HG02885 (cell line): ENCODE measurements around the gene PEX10.

ENCODE experiments used
- ATAC-seq: cut with Tn5 transposase; IDR thresholded peaks from one replicate; pipeline ENCODE4 v1.9.1; 2021; ENCODE audit warnings: mild to moderate bottlenecking; ENCODE audit not compliant: unreplicated experiment, poor library complexity

Gene PEX10

GRCh38 chr1:2427976-2428375, 15.6 kb upstream of the PEX10 start:
- no peak for ATAC-seq

DNA sequence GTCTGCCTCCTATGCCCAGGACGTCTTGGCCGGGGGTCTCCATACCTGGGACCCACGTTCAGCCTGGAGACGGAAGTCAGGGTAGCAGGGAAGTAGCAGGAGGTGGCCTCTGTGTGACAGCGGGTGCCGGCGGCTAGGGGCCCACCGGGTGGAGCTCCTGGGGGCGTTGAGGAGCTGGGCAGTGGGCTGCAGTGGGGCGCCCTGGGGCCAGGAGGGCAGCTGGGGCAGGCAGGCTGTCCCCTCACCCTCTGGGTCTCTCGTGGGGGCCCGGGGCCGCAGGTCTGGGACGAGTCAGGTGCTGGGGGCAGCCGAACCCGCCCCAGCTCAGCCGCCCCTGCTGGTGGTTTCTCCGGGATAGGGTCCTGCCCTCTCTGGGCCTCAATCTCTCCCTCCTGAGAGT, 14.7 kb upstream of the PEX10 start:
- no peak for ATAC-seq

GRCh38 chr1:2426540-2426939, 14.2 kb upstream of the PEX10 start:
- ATAC-seq, result no peak

DNA sequence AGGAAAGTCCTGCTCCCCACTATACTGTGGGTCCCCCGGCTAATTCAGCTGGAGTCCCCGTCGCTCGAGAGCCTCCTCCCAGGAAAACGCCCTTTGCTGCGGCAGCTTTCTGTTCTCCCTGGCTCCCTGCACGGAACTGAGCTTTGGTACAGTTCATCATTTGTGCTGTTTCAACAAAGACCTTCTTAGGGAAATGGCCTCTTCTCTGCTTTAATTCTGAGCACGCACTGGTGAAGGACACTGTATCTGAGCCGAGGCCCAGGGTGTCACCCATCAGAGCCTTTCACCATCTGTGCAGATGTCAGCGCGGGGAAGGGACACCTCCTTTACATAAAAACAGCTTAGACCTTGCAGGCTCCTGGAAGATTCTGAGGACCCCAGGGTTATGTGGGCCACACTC, 13.5 kb upstream of the PEX10 start:
- no peak for ATAC-seq

- ATAC-seq, result no peak
These were observed 10.2 kb upstream of the PEX10 start for GRCh38 chr1:2422523-2422922.

- no peak for ATAC-seq
These were observed 7.1 kb upstream of the PEX10 start for GRCh38 chr1:2419416-2419815.

DNA sequence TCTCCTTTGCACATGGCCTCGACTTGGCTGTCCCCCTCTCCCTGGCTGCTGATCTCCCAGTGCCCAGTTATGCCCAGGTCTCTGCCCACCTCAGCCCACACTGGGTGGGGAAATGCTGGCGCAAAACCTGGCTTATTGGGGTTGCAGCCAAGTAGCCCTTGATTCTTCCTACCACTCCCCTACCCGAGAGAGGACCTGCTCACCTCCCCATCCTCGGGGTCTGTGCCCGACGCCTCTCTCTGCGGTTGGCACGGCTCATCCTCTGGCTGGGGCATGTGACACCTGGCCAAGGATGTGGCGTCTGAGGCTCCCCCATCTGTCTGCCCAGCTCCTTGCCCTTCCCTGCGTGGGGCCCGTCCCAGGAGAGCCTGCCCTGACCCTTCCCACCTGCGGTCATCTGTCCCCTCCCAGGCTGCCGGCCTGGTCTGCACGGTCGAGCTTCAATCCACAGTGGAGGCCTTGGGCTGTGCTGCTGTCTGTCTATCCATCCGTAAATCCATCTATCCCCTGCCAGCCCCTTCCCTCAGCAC, 6.5 kb upstream of the PEX10 start:
- ATAC-seq, result no peak

- no peak for ATAC-seq
These were observed 5.5 kb upstream of the PEX10 start for GRCh38 chr1:2417833-2418225.

GRCh38 chr1:2417083-2417832, 4.9 kb upstream of the PEX10 start:
- ATAC-seq, result no peak

DNA sequence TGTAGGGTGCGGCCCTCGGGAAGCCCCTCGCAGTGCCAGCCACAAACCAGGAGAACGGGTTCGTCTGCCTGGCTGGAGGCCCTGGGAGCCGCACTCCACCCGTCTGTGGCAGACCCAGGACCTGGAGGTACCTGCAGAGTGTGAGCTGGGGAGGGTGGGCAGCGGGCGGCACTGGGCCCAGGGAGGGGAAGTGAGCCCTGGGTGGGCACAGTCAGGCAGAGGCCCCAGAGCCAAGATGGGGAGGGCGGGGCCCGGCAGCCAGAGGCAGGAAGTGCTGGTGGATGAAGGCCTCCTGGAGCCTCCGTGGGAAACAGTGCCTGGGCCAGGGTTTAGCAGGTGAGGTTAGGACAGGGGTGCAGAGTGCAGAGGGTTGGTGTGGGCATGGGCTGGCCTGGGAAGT, 4.0 kb upstream of the PEX10 start:
- ATAC-seq, result no peak

GRCh38 chr1:2415801-2416208, 3.4 kb upstream of the PEX10 start:
- no peak for ATAC-seq

DNA sequence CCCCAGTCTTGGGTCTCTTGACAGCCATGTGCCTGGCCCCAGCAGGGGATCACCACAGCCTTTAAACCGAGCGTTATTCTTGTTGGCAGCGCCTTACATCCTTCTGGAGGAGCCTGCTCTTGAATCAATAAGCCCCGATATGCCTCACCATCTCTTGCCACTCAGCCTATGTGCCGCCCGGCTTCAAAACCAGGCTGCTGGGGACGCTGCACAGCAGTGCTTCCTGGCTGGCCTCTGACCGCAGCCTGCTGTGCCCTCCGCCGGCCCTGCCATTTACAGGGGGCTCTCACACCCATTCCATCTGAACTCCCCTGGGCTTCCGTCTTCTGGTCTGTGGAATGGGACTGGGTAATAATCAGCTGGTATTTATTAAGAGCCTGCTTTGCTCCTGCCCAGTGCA, 3.0 kb upstream of the PEX10 start:
- ATAC-seq, result no peak

DNA sequence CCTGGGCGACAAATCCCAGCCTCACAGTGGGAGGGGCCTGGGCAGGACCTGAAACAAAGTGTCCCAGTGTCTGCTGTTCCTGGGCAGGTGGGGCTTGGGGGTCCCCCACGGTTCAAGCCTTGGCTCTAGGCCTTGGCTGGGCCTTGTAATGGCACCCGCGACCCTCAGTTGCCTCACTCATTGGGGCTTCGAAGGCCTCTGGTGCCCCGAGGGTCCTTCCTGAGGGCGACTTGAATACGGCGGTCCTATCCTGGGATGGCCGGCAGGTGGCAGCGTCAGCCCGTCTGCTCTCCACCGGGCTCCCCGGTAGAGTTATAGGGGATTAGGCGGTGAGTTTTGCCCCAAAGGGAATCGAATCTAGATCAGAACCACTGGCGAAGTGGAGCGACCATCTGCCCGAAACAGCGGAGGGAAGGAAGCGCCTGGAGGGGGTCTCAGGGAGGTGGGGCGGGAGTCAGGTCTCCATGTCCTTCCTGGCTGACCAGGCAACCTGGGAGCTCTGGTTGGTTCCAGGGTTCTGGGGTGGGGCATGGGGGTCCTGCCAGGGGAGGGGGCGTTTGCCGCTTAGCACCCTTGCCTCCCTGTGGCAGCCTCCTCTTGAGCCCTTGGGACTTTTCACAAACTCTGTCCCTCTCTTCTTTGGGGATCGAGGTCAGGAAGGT, 2.1 kb upstream of the PEX10 start:
- no peak for ATAC-seq

GRCh38 chr1:2413495-2414296, 1.3 kb upstream of the PEX10 start:
- no peak for ATAC-seq

- peak; percentile 24 for ATAC-seq
These were observed 570 bp upstream of the PEX10 start for GRCh38 chr1:2412773-2413494.

GRCh38 chr1:2411801-2412394, 466 bp downstream of the PEX10 start:
- peak; percentile 24 for ATAC-seq

DNA sequence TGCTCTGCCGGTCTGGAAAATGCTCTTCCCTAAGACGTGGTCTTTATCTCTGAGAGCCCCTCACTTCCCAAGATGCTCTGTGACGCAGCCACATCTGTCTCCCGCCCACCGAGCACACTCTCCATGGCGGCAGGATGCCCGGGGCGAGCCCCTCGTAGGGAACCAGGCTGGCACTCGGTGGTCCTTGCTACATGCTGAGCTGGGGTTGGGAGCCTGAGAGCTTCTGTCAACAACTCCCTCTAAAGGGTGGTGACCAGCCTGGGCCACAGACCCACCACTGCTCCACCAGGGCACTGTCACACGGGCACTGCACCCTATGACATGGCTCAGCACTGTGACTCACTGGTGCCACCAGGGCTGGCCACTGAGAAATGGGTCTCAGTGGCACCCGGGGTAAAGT, 2.6 kb downstream of the PEX10 start:
- no peak for ATAC-seq

DNA sequence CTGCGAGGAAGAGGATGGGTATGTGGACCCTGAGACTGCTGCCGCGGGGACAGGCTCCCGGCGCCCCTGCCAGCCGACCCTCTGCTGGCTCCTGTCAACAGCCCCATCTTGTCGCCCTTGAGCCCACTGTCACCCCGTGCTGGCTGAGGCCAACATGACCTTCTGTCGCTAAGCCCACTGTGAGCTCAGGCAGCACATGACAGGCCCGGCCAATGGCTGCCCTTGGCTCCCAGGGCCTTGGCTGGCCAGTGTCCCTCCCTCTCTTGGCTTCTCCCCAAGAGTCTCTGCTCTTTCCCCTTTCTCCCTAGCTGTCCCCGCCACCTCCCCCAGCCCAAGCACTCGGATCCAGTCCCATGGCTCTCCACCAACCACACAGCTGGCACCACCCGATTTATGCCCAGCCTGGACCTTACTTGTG, 3.5 kb downstream of the PEX10 start:
- ATAC-seq, result no peak

DNA sequence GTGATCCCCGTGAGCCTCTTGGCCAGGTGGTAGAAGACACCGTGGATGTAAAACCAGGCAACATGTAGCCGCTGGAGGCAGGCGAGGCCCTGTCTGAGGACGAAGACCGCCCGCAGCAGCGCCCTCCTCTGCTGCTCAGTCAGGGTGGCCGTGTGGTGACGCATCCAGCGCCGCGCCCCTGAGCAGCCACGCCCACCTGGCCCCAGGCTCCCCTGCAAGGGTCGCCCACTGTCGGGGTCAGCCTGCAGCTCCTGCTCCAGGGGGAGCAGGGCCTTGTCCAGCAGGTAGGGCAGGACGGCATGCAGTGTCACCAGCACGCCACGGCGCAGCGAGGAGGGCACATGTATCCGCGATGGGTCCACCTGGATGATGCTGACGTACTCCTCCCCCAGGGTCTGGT, 3.9 kb downstream of the PEX10 start:
- ATAC-seq, result no peak

DNA sequence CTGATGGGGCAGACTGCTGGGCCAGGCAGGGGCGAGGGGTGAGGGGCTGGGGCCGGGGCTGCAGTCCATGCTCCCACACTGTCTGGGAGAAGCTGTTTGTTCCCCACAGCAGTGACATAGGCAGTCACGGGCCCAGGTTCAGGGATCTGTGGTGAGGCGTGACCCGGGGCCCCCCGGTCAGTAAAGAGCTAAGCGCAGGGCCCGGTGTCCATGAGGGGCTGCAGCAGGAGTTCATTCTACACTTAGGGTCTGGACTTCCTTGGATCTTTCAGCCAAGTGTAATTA, 4.4 kb downstream of the PEX10 start:
- no peak for ATAC-seq
